C4-2B (cell line): Measurements from ENCODE around the gene IFT25.
"Not testable (repeated sequence)": the region's sequence is repeated elsewhere in the genome, so short reads cannot be mapped to it uniquely, and the experiment has no call there.

Experiments
- ZFX ChIP-seq: fragments of 450-650 bp; IDR thresholded peaks from 2 replicates; pipeline ENCODE4 v1.6.1; 2017
- TF ChIP-seq, protein P1 (sequence below): fragments of 450-650 bp; conservative IDR thresholded peaks from 2 replicates; pipeline ENCODE4 v1.5.1; 2017; ENCODE audit warnings: mild to moderate bottlenecking

DNA sequence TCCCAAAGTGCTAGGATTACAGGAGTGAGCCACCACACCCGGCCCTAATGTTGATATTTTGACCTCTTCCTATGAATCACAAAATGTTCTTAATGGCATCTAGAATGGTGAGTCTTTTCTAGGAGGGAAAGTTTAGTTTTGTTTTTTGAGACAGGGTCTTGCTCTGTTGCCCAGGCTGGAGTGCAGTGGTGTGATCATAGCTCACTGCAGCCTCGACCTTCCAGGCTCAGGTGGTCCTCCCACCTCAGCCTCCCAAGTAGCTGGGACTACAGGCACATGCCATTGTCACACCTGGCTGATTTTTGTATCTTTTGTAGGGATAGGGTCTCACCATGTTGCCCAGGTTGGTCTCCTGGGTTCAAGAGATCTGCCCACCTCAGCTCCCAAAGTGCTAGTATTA is 23.8 kb upstream of the IFT25 start:
- TF ChIP-seq, protein P1, sequence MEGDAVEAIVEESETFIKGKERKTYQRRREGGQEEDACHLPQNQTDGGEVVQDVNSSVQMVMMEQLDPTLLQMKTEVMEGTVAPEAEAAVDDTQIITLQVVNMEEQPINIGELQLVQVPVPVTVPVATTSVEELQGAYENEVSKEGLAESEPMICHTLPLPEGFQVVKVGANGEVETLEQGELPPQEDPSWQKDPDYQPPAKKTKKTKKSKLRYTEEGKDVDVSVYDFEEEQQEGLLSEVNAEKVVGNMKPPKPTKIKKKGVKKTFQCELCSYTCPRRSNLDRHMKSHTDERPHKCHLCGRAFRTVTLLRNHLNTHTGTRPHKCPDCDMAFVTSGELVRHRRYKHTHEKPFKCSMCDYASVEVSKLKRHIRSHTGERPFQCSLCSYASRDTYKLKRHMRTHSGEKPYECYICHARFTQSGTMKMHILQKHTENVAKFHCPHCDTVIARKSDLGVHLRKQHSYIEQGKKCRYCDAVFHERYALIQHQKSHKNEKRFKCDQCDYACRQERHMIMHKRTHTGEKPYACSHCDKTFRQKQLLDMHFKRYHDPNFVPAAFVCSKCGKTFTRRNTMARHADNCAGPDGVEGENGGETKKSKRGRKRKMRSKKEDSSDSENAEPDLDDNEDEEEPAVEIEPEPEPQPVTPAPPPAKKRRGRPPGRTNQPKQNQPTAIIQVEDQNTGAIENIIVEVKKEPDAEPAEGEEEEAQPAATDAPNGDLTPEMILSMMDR, result not testable (repeated sequence)
- not testable (repeated sequence) for TF ChIP-seq ZFX
